Trophoblast cell (in vitro differentiated cells and primary cell): ENCODE measurements around the gene BATF.

Experiments used
- DNase-seq, 2 donors: peaks; one replicate each; pipeline ENCODE4 v3.0.0-alpha.2; 2016
- H2AFZ ChIP-seq: 2 replicates; pipeline ENCODE4 v1.6.1; 2013; ENCODE audit warnings: low read length, moderate library complexity, mild to moderate bottlenecking; ENCODE audit not compliant: insufficient read depth, poor library complexity
- H2AK5ac ChIP-seq: 2 replicates; pipeline ENCODE4 v1.6.1; 2013; ENCODE audit warnings: mild to moderate bottlenecking, low read length
- H2BK120ac ChIP-seq: 2 replicates; pipeline ENCODE4 v1.6.1; 2013; ENCODE audit warnings: low read length, mild to moderate bottlenecking, moderate library complexity; ENCODE audit not compliant: insufficient read depth, poor library complexity
- H2BK12ac ChIP-seq: 2 replicates; pipeline ENCODE4 v1.6.1; 2013; ENCODE audit warnings: mild to moderate bottlenecking, low read length, moderate library complexity
- H2BK5ac ChIP-seq: 2 replicates; pipeline ENCODE4 v1.6.1; 2013; ENCODE audit warnings: low read length, low read depth, moderate library complexity, mild to moderate bottlenecking; ENCODE audit not compliant: poor library complexity
- H3K14ac ChIP-seq: 2 replicates; pipeline ENCODE4 v1.6.1; 2013; ENCODE audit warnings: mild to moderate bottlenecking, low read length
- H3K18ac ChIP-seq: 2 replicates; pipeline ENCODE4 v1.6.1; 2013; ENCODE audit warnings: mild to moderate bottlenecking, low read length
- H3K23ac ChIP-seq: 2 replicates; pipeline ENCODE4 v1.6.1; 2013; ENCODE audit warnings: low read length
- H3K27ac ChIP-seq: 2 replicates; pipeline ENCODE4 v1.5.1; 2013; ENCODE audit warnings: low read depth, mild to moderate bottlenecking, inconsistent platforms, low read length, moderate library complexity
- H3K27me3 ChIP-seq: 2 replicates; pipeline ENCODE4 v1.6.1; 2013; ENCODE audit warnings: inconsistent platforms, mild to moderate bottlenecking, low read length, moderate library complexity; ENCODE audit not compliant: insufficient read depth
- H3K36me3 ChIP-seq, 2 experiments: 1 replicate in 1 of 2; 2 replicates in 1 of 2; pipeline ENCODE4 v1.6.1; 2013; ENCODE audit warnings: low read length in 2 of 2, mild to moderate bottlenecking in 2 of 2, moderate library complexity in 1 of 2; ENCODE audit not compliant: insufficient read depth in 2 of 2, control insufficient read depth in 1 of 2
- H3K4ac ChIP-seq: 2 replicates; pipeline ENCODE4 v1.6.1; 2013; ENCODE audit warnings: low read depth, mild to moderate bottlenecking, low read length, moderate library complexity
- H3K4me1 ChIP-seq, 2 experiments: 1 replicate in 1 of 2; 2 replicates in 1 of 2; pipeline ENCODE4 v1.6.1; 2013; ENCODE audit warnings: low read length in 2 of 2, mild to moderate bottlenecking in 2 of 2, moderate library complexity in 1 of 2; ENCODE audit not compliant: insufficient read depth in 2 of 2, control insufficient read depth in 1 of 2
- H3K4me2 ChIP-seq: 2 replicates; pipeline ENCODE4 v1.6.1; 2013; ENCODE audit warnings: inconsistent platforms, mild to moderate bottlenecking, low read length, moderate library complexity
- H3K4me3 ChIP-seq: 2 replicates; pipeline ENCODE4 v1.5.1; 2013; ENCODE audit warnings: mild to moderate bottlenecking, low read depth, low read length, inconsistent platforms
- H3K79me1 ChIP-seq: one replicate; pipeline ENCODE4 v1.6.1; 2013; ENCODE audit warnings: low read length
- H3K79me2 ChIP-seq: 2 replicates; pipeline ENCODE4 v1.6.1; 2013; ENCODE audit warnings: low read length, mild to moderate bottlenecking; ENCODE audit not compliant: control insufficient read depth, insufficient read depth, poor library complexity
- H3K9ac ChIP-seq: 2 replicates; pipeline ENCODE4 v1.6.1; 2013; ENCODE audit warnings: mild to moderate bottlenecking, low read length
- H3K9me3 ChIP-seq: 2 replicates; pipeline ENCODE4 v1.6.1; 2013; ENCODE audit warnings: low read depth, mild to moderate bottlenecking, control low read depth, inconsistent platforms, low read length; ENCODE audit not compliant: insufficient read depth
- H4K12ac ChIP-seq: 2 replicates; pipeline ENCODE4 v1.6.1; 2013; ENCODE audit warnings: low read depth, mild to moderate bottlenecking, low read length, moderate library complexity
- H4K8ac ChIP-seq: 2 replicates; pipeline ENCODE4 v1.6.1; 2013; ENCODE audit warnings: low read depth, mild to moderate bottlenecking, low read length, moderate library complexity
- H4K91ac ChIP-seq: one replicate; pipeline ENCODE4 v1.6.1; 2013; ENCODE audit warnings: low read depth, mild to moderate bottlenecking, low read length, moderate library complexity
- WGBS: extraction: QIAGEN DNeasy Blood & Tissue Kit; methylation state at CpG from one replicate; pipeline ENCODE4 v1.1.7; 2013; ENCODE audit warnings: missing lambda C conversion rate; ENCODE audit not compliant: insufficient read length, insufficient coverage; ENCODE audit errors: extremely low coverage; 5-methylcytosine and 5-hydroxymethylcytosine counted together

BATF gene

GRCh38 chr14:75496755-75497154 lies 25.5 kb upstream of the BATF start:
- no peaks in the 10 kb centered on the region for H3K79me2 ChIP-seq
- H3K4ac ChIP-seq = no peak overlapping the region
- H3K4me3 ChIP-seq = no peak overlapping the region
- WGBS = no CpG with 5 or more reads among the region's 4 CpGs
- H3K23ac ChIP-seq = no peak overlapping the region
- H2BK5ac ChIP-seq = no peak overlapping the region
- H2AFZ ChIP-seq = no peak overlapping the region
- no peak overlapping the region for H3K9ac ChIP-seq
- no peak overlapping the region for H4K8ac ChIP-seq
- no peak overlapping the region for H3K18ac ChIP-seq
- no peak overlapping the region for H2BK120ac ChIP-seq
- H3K27me3 ChIP-seq = no peaks in the 10 kb centered on the region
- DNase-seq = no peak
- no peaks in the 10 kb centered on the region for H3K79me1 ChIP-seq
- H3K4me2 ChIP-seq = no peak overlapping the region
- H3K27ac ChIP-seq = no peak overlapping the region
- H3K9me3 ChIP-seq = no peaks in the 10 kb centered on the region
- H3K14ac ChIP-seq = no peak overlapping the region
- H4K91ac ChIP-seq = no peak overlapping the region
- no peak overlapping the region for H2AK5ac ChIP-seq
- H4K12ac ChIP-seq = no peak overlapping the region
- no peaks in the 10 kb centered on the region for H3K36me3 ChIP-seq
- no peak overlapping the region for H2BK12ac ChIP-seq
- H3K4me1 ChIP-seq = no peaks in the 10 kb centered on the region

GRCh38 chr14:75497191-75497590 lies 25.1 kb upstream of the BATF start:
- H3K36me3 ChIP-seq = no peaks in the 10 kb centered on the region

GRCh38 chr14:75497701-75498100 lies 24.6 kb upstream of the BATF start:
- Histone ChIP-seq H3K27ac (no peak overlapping the region), H2AFZ (no peak overlapping the region), H3K27me3 (no peaks in the 10 kb centered on the region), H3K79me2 (no peaks in the 10 kb centered on the region), H3K79me1 (no peaks in the 10 kb centered on the region), H3K14ac (no peak overlapping the region), H3K9ac (no peak overlapping the region), H3K36me3 (no peaks in the 10 kb centered on the region), H3K4me2 (no peak overlapping the region), H2BK5ac (no peak overlapping the region), H4K8ac (no peak overlapping the region), H3K4ac (no peak overlapping the region), H3K23ac (no peak overlapping the region), H3K18ac (no peak overlapping the region), H2BK12ac (no peak overlapping the region), H2AK5ac (no peak overlapping the region), H2BK120ac (no peak overlapping the region), H3K4me3 (no peak overlapping the region), H4K91ac (no peak overlapping the region), H3K4me1 (no peaks in the 10 kb centered on the region), H4K12ac (no peak overlapping the region), H3K9me3 (no peaks in the 10 kb centered on the region)
- DNase-seq = no peak
- no CpG with 5 or more reads among the region's 11 CpGs for WGBS

More at GRCh38 chr14:75497191-75497590, 25.1 kb upstream of the BATF start:
- Histone ChIP-seq H4K12ac (no peak overlapping the region), H4K8ac (no peak overlapping the region), H3K79me1 (no peaks in the 10 kb centered on the region), H2BK5ac (no peak overlapping the region), H2BK12ac (no peak overlapping the region), H3K14ac (no peak overlapping the region), H3K4me3 (no peak overlapping the region), H3K4ac (no peak overlapping the region), H3K27ac (no peak overlapping the region), H2BK120ac (no peak overlapping the region), H3K4me2 (no peak overlapping the region), H2AFZ (no peak overlapping the region), H2AK5ac (no peak overlapping the region), H3K18ac (no peak overlapping the region), H3K27me3 (no peaks in the 10 kb centered on the region), H3K23ac (no peak overlapping the region), H3K9me3 (no peaks in the 10 kb centered on the region), H3K79me2 (no peaks in the 10 kb centered on the region), H3K4me1 (no peaks in the 10 kb centered on the region), H3K9ac (no peak overlapping the region), H4K91ac (no peak overlapping the region)
- DNase-seq = no peak
- WGBS = no CpG with 5 or more reads among the region's 4 CpGs

- H3K4ac ChIP-seq = no peak overlapping the region
- H4K12ac ChIP-seq = no peak overlapping the region
- no peak overlapping the region for H3K18ac ChIP-seq
- no peak overlapping the region for H2AK5ac ChIP-seq
- H2BK5ac ChIP-seq = no peak overlapping the region
- H3K4me1 ChIP-seq = no peaks in the 10 kb centered on the region
- H2BK12ac ChIP-seq = no peak overlapping the region
- H3K4me2 ChIP-seq = no peak overlapping the region
- no peaks in the 10 kb centered on the region for H3K27me3 ChIP-seq
- H3K9ac ChIP-seq = no peak overlapping the region
- H4K8ac ChIP-seq = no peak overlapping the region
- no peak overlapping the region for H2BK120ac ChIP-seq
- no CpG with 5 or more reads among the region's 16 CpGs for WGBS
- no peak overlapping the region for H4K91ac ChIP-seq
- no peak overlapping the region for H3K27ac ChIP-seq
- H3K79me1 ChIP-seq = no peaks in the 10 kb centered on the region
- no peak overlapping the region for H3K14ac ChIP-seq
- no peak overlapping the region for H3K23ac ChIP-seq
- H3K36me3 ChIP-seq = no peaks in the 10 kb centered on the region
- no peaks in the 10 kb centered on the region for H3K9me3 ChIP-seq
- DNase-seq = no peak
- H3K4me3 ChIP-seq = no peak overlapping the region
- no peaks in the 10 kb centered on the region for H3K79me2 ChIP-seq
- H2AFZ ChIP-seq = no peak overlapping the region
These were observed 23.0 kb upstream of the BATF start for GRCh38 chr14:75499084-75499875.
